Measurements from ENCODE around the gene CWC27.

Gene CWC27, protein sequence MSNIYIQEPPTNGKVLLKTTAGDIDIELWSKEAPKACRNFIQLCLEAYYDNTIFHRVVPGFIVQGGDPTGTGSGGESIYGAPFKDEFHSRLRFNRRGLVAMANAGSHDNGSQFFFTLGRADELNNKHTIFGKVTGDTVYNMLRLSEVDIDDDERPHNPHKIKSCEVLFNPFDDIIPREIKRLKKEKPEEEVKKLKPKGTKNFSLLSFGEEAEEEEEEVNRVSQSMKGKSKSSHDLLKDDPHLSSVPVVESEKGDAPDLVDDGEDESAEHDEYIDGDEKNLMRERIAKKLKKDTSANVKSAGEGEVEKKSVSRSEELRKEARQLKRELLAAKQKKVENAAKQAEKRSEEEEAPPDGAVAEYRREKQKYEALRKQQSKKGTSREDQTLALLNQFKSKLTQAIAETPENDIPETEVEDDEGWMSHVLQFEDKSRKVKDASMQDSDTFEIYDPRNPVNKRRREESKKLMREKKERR

DNA sequence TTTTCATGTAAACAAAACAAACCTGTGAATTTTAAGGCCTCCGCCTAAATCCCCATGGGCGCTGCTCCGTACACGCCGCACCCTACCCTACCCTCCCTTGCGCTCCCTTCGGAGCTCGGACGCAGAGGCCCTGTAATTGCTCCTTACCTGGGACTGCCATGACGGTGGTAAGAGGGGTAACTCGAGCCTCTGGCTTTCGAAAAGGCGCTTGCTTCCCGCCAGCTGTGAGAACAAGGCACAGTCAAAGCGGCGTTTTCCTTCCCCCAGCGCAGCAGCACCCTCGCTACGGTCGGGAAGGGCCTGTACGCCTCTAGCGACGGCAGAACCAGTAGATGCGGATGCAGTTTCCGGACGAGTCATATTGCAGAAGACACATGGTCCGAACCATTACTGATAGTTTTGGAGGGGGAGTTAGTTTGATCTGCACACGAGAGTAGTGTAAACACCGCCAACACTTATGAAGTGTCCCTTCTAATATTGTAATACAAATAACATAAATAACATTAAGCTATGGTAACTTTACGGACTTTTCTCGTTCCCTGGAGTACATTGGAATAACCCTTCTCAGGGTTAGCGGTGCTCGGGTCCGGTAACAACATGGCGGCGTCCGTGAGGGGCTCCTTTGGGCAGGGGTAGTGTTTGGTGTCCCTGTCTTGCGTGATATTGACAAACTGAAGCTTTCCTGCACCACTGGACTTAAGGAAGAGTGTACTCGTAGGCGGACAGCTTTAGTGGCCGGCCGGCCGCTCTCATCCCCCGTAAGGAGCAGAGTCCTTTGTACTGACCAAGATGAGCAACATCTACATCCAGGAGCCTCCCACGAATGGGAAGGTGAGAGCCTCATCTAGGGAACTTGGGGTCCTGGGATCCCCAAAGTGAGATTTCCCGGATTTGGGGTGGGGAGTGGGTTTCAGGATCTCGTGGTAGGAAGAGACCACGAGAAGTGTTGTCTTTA lies at the start of gene CWC27, which contains the start of gene SREK1IP1:
Gene CWC27, plus strand, starts transcription at position 573 of the 955 bp plus-strand sequence. Its CDS starts 217 bp downstream, at position 790.
Gene SREK1IP1, minus strand, starts transcription at position 334 of the 955 bp plus-strand sequence. Its CDS starts 174 bp downstream, at position 160.
- peak; percentile 68 to 75 for DNase-seq (ENCODE audit: low spot score in 2 of 2)
- peaks cover 15% of the 10 kb centered on the region for H3K36me3 Mint-ChIP-seq (ENCODE audit: insufficient read depth)
- peak within 1 kb of the TSS; percentile 98 for H3K27ac Mint-ChIP-seq (ENCODE audit: low read depth)
- H3K9me3 Mint-ChIP-seq: no peaks in the 10 kb centered on the region
- H3K27me3 Mint-ChIP-seq: no peaks in the 10 kb centered on the region
- H3K4me1 Mint-ChIP-seq: peaks cover 57% of the 10 kb centered on the region
- H3K4me3 Mint-ChIP-seq: peak within 1 kb of the TSS; percentile 96
- peak; percentile 93 for ATAC-seq (replicated peaks; ENCODE audit: extremely low read depth, poor library complexity, severe bottlenecking)

DNA sequence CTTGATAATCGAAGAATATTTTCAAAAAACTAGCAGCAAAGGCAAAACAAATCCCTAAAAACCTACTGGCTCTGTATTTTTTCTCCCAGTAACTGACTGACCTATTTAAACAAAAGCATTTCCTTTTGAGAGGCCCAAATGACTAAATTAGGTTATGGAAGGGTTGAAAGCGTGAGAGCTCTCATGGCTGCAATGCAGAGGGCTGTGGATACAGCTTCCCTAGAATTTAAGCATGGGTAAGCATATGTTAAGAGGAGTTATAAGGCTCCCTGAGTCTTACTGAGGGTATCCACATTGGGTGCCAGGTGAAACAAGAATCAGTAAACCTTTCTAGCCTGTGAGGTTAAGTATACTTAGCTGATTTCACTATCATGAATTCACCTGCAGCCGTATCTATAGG lies 46.1 kb upstream of the CWC27 start:
- no peaks in the 10 kb centered on the region for H3K9me3 Mint-ChIP-seq
- no peaks in the 10 kb centered on the region for H3K27me3 Mint-ChIP-seq
- ATAC-seq (replicated peaks; ENCODE audit: extremely low read depth, poor library complexity, severe bottlenecking): no peak

DNA sequence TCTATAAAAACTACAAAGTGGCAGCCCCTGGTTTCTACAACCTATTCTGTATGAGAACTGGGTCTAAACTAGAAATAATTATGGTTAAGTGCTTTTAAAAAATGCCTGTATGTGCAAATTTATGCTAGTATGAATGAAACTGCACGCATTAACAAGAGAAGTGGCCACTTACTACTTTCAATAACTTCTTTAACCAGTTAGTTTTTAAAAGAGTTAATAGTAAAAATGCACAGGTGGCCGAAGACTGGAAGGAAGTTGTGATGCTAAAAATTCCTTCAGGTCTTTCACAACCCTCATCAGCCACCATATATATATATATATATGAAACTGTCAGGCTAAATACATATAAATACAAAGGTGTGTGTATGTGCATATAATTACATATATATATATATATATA lies 41.6 kb upstream of the CWC27 start:
- Mint-ChIP-seq H3K36me3 (ENCODE audit: insufficient read depth) (peaks cover 22% of the 10 kb centered on the region), H3K9me3 (no peaks in the 10 kb centered on the region), H3K4me1 (peaks cover 24% of the 10 kb centered on the region), H3K4me3 (no peak overlapping the region), H3K27ac (ENCODE audit: low read depth) (no peak overlapping the region), H3K27me3 (no peaks in the 10 kb centered on the region)
- no peak for ATAC-seq (replicated peaks; ENCODE audit: extremely low read depth, poor library complexity, severe bottlenecking)
- DNase-seq (ENCODE audit: low spot score in 2 of 2): no peak

More for the DNA sequence above, 46.1 kb upstream of the CWC27 start:
- DNase-seq (ENCODE audit: low spot score in 2 of 2): no peak
- H3K4me1 Mint-ChIP-seq: no peaks in the 10 kb centered on the region
- peaks cover 19% of the 10 kb centered on the region for H3K36me3 Mint-ChIP-seq (ENCODE audit: insufficient read depth)
- H3K4me3 Mint-ChIP-seq: no peak overlapping the region
- no peak overlapping the region for H3K27ac Mint-ChIP-seq (ENCODE audit: low read depth)

DNA sequence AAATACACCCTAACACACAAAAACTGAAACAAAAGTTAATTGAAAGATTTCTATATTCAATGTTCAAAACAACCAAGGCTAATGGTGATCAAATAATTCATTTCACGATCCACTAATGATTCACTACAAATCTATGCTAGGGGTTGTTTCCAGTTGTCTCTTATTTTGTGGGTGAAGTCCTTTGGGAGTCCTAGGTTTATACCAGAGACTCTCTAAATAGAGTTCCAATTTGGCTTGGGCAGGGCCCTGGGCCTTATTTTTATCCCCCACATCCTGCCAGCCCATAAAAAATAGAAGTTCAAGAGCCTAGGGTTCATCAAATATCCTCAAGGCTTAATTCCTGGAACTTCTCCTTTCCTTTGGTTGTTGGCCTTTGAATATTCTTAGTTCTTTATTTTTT lies 26.3 kb upstream of the CWC27 start:
- no peaks in the 10 kb centered on the region for H3K9me3 Mint-ChIP-seq
- H3K36me3 Mint-ChIP-seq (ENCODE audit: insufficient read depth): peaks cover 9% of the 10 kb centered on the region
- no peak overlapping the region for H3K27ac Mint-ChIP-seq (ENCODE audit: low read depth)
- ATAC-seq (replicated peaks; ENCODE audit: extremely low read depth, poor library complexity, severe bottlenecking) (no peak), DNase-seq (ENCODE audit: low spot score in 2 of 2) (no peak)
- no peaks in the 10 kb centered on the region for H3K4me1 Mint-ChIP-seq
- no peaks in the 10 kb centered on the region for H3K27me3 Mint-ChIP-seq
- H3K4me3 Mint-ChIP-seq: no peak overlapping the region

DNA sequence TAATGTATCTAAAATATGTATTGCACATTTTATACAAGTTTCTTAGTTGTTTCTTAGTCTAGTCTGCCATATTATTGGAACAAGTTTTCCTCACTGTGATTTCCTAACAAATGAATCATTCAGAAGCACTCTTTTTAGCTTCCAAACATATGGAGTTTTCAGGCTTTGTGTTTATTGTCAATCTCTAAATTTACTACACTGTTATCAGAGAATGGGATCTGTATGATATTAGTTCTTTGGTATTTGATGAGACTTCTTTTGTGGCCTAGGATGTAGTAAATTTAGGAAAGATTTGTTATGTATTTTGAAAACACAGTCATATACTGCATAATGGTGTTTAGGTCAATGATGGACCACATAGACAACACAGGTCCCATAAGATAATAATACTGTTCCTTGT lies 25.9 kb upstream of the CWC27 start:
- Mint-ChIP-seq H3K4me1 (no peaks in the 10 kb centered on the region), H3K27ac (ENCODE audit: low read depth) (no peak overlapping the region), H3K4me3 (no peak overlapping the region), H3K27me3 (no peaks in the 10 kb centered on the region), H3K9me3 (no peaks in the 10 kb centered on the region), H3K36me3 (ENCODE audit: insufficient read depth) (peaks cover 7% of the 10 kb centered on the region)
- ATAC-seq (replicated peaks; ENCODE audit: extremely low read depth, poor library complexity, severe bottlenecking) (no peak), DNase-seq (ENCODE audit: low spot score in 2 of 2) (no peak)

DNA sequence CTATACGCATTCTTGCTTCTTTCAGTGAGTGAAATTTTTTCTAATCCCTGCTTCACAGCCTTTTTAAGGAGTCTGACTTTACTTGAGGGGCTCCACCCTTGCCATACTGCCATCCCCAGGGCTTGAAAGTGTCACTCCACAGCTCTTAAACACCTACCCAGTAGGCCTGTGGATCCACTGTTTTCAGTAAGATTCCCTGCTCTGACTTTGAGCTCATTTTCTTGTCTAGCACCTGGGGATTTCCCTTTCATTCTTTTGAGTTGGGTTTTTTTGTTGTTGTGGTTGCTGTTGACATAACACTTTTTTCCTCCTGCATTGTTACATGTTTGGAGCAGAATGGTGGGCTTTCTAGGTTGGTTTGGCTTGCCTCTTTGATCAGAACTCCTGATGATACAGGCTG lies 23.8 kb upstream of the CWC27 start:
- H3K27ac Mint-ChIP-seq (ENCODE audit: low read depth): no peak overlapping the region
- peaks cover 8% of the 10 kb centered on the region for H3K36me3 Mint-ChIP-seq (ENCODE audit: insufficient read depth)
- peaks cover 5% of the 10 kb centered on the region for H3K4me1 Mint-ChIP-seq
- ATAC-seq (replicated peaks; ENCODE audit: extremely low read depth, poor library complexity, severe bottlenecking) (no peak), DNase-seq (ENCODE audit: low spot score in 2 of 2) (no peak)
- H3K4me3 Mint-ChIP-seq: no peak overlapping the region
- H3K27me3 Mint-ChIP-seq: no peaks in the 10 kb centered on the region
- no peaks in the 10 kb centered on the region for H3K9me3 Mint-ChIP-seq

DNA sequence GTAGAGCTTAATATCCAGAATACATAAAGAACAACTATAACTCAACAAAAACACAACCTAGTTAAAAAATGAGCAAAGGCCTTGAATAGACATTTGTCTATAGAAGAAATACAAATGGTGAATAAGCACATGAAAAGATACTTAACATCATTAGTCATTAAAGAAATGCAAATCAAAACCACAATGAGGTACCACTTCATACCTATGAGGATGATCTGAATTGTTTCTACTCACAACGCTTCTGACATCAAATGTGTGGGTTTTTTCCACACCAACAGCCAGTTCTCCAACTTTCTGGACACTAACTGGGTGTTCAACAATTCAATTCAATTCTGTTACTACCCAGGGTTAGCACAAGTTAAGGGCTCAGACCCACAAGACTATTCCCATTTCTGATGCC lies 22.3 kb upstream of the CWC27 start:
- Mint-ChIP-seq H3K27ac (ENCODE audit: low read depth) (no peak overlapping the region), H3K36me3 (ENCODE audit: insufficient read depth) (peaks cover 8% of the 10 kb centered on the region), H3K4me1 (peaks cover 13% of the 10 kb centered on the region), H3K4me3 (no peak overlapping the region), H3K27me3 (no peaks in the 10 kb centered on the region), H3K9me3 (no peaks in the 10 kb centered on the region)
- ATAC-seq (replicated peaks; ENCODE audit: extremely low read depth, poor library complexity, severe bottlenecking) (no peak), DNase-seq (ENCODE audit: low spot score in 2 of 2) (no peak)

DNA sequence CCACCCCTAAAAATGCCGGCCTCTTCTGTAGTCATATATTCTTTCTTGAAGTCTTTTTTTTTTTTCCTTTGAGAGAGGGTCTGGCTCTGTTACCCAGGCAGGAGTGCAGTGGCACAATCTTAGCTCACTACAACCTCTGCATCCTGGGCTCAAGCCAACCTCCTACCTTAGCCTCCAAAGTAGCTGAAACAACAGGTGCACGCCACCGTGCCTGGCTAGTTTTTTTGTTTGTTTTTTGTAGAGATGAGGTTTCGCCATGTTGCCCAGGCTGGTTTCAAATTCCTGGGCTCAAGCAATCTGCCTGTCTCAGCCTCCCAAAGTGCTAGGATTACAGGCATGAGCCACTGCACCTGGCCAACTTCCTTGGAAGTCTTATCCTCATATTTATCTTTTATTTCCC lies 19.3 kb upstream of the CWC27 start:
- DNase-seq (ENCODE audit: low spot score in 2 of 2): no peak
- Mint-ChIP-seq H3K27ac (ENCODE audit: low read depth) (peak overlapping the region; percentile 4), H3K4me3 (no peak overlapping the region), H3K36me3 (ENCODE audit: insufficient read depth) (peaks cover 14% of the 10 kb centered on the region), H3K9me3 (no peaks in the 10 kb centered on the region), H3K4me1 (peaks cover 13% of the 10 kb centered on the region), H3K27me3 (no peaks in the 10 kb centered on the region)
- ATAC-seq (replicated peaks; ENCODE audit: extremely low read depth, poor library complexity, severe bottlenecking): no peak

DNA sequence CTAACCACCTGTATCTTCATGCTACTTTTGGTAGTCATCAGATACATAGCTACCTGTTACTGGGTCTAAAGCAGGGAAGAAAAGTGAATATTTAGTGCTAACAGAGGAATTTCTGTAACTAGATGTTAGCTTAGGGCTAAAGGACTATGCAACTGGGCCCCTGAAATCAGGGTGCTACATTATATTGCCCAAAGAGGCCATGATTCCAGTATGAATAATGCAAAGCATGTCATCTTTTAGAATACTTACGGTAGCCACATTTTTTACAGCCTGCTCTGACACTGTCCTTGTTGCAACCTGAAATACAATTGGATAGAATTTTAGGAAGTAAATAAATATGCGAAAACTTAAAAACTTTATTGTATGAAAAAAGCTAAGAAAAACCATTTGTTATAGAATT lies 14.7 kb upstream of the CWC27 start:
- Mint-ChIP-seq H3K4me1 (peaks cover 20% of the 10 kb centered on the region), H3K27ac (ENCODE audit: low read depth) (no peak overlapping the region), H3K4me3 (no peak overlapping the region), H3K36me3 (ENCODE audit: insufficient read depth) (peaks cover 15% of the 10 kb centered on the region), H3K27me3 (no peaks in the 10 kb centered on the region), H3K9me3 (no peaks in the 10 kb centered on the region)
- DNase-seq (ENCODE audit: low spot score in 2 of 2) (no peak), ATAC-seq (replicated peaks; ENCODE audit: extremely low read depth, poor library complexity, severe bottlenecking) (no peak)

DNA sequence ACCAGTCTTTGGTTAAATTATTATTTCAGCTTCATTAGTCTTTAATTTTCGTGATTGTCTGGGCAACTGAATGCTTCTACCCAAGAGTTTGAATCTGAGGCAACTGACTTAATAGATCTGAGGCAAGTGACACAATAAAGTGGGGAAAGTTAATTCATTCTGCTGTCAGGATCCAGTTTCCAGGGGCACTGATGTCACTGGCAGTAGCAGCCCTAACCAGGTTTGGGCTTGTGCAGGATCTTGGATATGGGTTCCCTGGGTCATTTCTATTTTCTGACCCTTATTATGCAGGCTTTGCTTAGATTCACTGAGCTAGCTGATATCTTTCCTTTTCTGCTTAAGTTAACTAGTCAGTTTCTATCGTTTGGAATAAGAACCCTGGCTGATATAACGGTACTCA lies 9.8 kb upstream of the CWC27 start:
- peaks cover 28% of the 10 kb centered on the region for H3K4me1 Mint-ChIP-seq
- H3K4me3 Mint-ChIP-seq: no peak overlapping the region
- H3K36me3 Mint-ChIP-seq (ENCODE audit: insufficient read depth): peaks cover 7% of the 10 kb centered on the region
- H3K27me3 Mint-ChIP-seq: no peaks in the 10 kb centered on the region
- ATAC-seq (replicated peaks; ENCODE audit: extremely low read depth, poor library complexity, severe bottlenecking) (no peak), DNase-seq (ENCODE audit: low spot score in 2 of 2) (no peak)
- H3K27ac Mint-ChIP-seq (ENCODE audit: low read depth): no peak overlapping the region
- H3K9me3 Mint-ChIP-seq: no peaks in the 10 kb centered on the region

DNA sequence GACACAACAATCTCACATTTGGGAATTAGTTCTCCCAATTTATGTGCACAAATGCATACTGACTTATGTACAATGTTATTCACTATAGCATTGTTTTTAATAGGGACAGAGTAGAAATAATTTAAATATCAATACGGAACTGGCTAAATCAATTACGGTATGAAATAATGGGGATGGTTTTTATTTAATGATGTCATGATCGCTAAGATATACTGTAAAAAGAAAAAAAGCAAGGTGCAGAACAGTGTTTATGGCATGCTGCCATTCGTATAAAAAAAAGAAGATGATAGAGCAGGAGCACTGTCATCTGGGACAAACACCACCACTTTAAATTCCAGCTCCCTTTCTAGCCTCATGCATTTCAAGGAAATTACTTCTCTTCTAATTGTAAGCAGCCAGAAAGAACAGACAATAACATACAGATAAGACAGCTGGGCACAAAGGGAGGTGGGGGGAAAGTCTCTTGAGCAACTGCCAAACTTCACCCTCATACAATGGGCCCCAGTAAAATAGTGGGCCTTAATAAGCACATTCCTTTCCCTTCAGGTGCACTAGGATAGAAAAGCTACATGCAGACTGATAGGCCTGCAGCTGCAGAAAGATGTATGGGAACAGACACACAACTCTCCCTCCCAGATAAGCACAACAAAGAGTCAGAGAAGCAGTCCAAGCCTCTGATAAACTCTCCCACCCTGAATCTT lies 8.6 kb upstream of the CWC27 start:
- Mint-ChIP-seq H3K4me3 (no peak overlapping the region), H3K9me3 (no peaks in the 10 kb centered on the region), H3K36me3 (ENCODE audit: insufficient read depth) (peaks cover 6% of the 10 kb centered on the region), H3K27me3 (no peaks in the 10 kb centered on the region), H3K27ac (ENCODE audit: low read depth) (no peak overlapping the region), H3K4me1 (peaks cover 35% of the 10 kb centered on the region)
- DNase-seq (ENCODE audit: low spot score in 2 of 2) (no peak), ATAC-seq (replicated peaks; ENCODE audit: extremely low read depth, poor library complexity, severe bottlenecking) (no peak)

DNA sequence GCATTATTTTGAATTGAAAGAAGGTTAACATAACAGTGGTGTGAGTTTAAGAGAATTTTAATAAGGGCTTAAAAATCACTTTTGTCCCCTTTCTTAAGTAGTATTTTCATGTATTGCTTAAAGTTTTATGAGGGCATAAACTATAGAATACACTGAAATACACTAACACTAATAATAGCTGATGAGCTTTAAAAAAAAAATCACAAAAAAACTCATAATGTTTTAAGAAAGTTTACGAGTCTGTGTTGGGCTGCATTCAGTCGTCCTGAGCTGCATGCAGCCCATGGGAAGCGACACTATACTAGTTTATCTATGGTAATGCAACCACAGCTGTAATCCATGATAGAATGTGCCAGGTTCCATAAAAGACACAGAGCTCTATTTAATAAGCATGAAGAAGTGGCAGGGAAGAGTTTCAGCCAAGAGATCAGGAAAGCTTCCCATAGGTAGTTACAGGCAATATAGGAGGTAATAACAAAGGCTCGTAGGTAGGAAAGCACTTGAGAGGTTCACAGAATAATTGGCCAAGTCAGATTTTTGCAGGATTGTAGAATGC lies 4.7 kb upstream of the CWC27 start:
- H3K9me3 Mint-ChIP-seq: no peaks in the 10 kb centered on the region
- peaks cover 17% of the 10 kb centered on the region for H3K36me3 Mint-ChIP-seq (ENCODE audit: insufficient read depth)
- H3K4me3 Mint-ChIP-seq: no peak overlapping the region
- DNase-seq (ENCODE audit: low spot score in 2 of 2): no peak
- H3K4me1 Mint-ChIP-seq: peaks cover 57% of the 10 kb centered on the region
- ATAC-seq (replicated peaks; ENCODE audit: extremely low read depth, poor library complexity, severe bottlenecking): no peak
- no peak overlapping the region for H3K27ac Mint-ChIP-seq (ENCODE audit: low read depth)
- no peaks in the 10 kb centered on the region for H3K27me3 Mint-ChIP-seq

Data from central memory CD8-positive, alpha-beta T cell (primary cell).